GM23248 (cell line): ENCODE data around the gene TLE2.
"Not testable (repeated sequence)": the region's sequence is repeated elsewhere in the genome, so short reads cannot be mapped to it uniquely, and the experiment has no call there.

Source experiments
- EZH2 ChIP-seq: fragments of 200-600 bp; sonication (generic); IDR thresholded peaks from 2 replicates; pipeline ENCODE4 v1.6.1; 2018; ENCODE audit warnings: antibody characterized with exemption, mild to moderate bottlenecking; ENCODE audit not compliant: insufficient read depth, poor library complexity, severe bottlenecking
- EZH2phosphoT487 ChIP-seq: fragments of 200-600 bp; sonication (generic); IDR thresholded peaks from 2 replicates; pipeline ENCODE4 v1.6.1; 2018; ENCODE audit warnings: antibody characterized with exemption, moderate library complexity, mild to moderate bottlenecking, low read depth; ENCODE audit not compliant: insufficient read depth

DNA sequence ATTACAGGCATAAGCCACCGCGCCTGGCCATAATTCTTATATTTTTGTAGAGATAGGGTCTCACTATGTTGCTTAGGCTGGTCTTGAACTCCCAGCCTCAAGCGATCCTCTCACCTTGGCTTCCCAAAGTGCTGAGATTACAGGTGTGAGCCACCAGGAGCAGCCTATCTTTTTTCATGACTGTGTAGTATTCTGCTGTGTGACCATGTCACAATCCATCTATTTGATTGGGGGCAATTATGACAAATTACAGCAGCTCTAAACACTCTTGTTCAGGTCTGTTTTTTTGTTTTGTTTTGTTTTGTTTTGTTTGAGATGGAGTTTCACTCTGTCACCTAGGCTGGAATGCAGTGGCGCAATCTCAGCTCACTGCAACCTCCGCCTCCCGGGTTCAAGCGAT lies 20.9 kb upstream of the TLE2 start:
- not testable (repeated sequence) for TF ChIP-seq EZH2, EZH2phosphoT487
